Activated CD8-positive, alpha-beta memory T cell treated with anti-CD3 and anti-CD28 coated beads, Interleukin-2, amount 50 U/mL, for 24 hours (primary cell): ENCODE measurements around the gene MT1M.

ENCODE experiments used
- DNase-seq: peaks from one replicate; pipeline ENCODE4 v3.0.0-alpha.2; 2020; ENCODE audit errors: extremely low read depth

MT1M gene

GRCh38 chr16:56628486-56629350, 3.7 kb upstream of the MT1M start:
- DNase-seq, result no peak

GRCh38 chr16:56629531-56629930, 2.9 kb upstream of the MT1M start:
- DNase-seq, result no peak

GRCh38 chr16:56630134-56630533, 2.3 kb upstream of the MT1M start:
- no peak for DNase-seq

- no peak for DNase-seq
These were observed 1.3 kb upstream of the MT1M start for GRCh38 chr16:56631197-56631596.

GRCh38 chr16:56631832-56632155, 665 bp upstream of the MT1M start:
- no peak for DNase-seq

GRCh38 chr16:56632848-56633365, 448 bp downstream of the MT1M start:
- DNase-seq, result no peak

- no peak for DNase-seq
These were observed 1.1 kb downstream of the MT1M start for GRCh38 chr16:56633535-56633934.

- DNase-seq, result no peak
These were observed 2.4 kb downstream of the MT1M start for GRCh38 chr16:56634715-56635440.

GRCh38 chr16:56635441-56635967, 3.0 kb downstream of the MT1M start:
- no peak for DNase-seq

- DNase-seq, result no peak
These were observed 4.4 kb downstream of the MT1M start for GRCh38 chr16:56636616-56637413.

GRCh38 chr16:56637814-56638750, 5.6 kb downstream of the MT1M start, which contains the start of gene MT1A:
Gene MT1A (plus strand): TSS chr16:56638666. CDS start chr16:56638739, 73 bp downstream.
- DNase-seq, result no peak

GRCh38 chr16:56639045-56639444, 6.6 kb downstream of the MT1M start:
- DNase-seq, result no peak

GRCh38 chr16:56640076-56640475, 7.6 kb downstream of the MT1M start:
- DNase-seq, result no peak

GRCh38 chr16:56641166-56641565, 8.7 kb downstream of the MT1M start:
- no peak for DNase-seq

- DNase-seq, result no peak
These were observed 10.8 kb downstream of the MT1M start for GRCh38 chr16:56643080-56643778.

- DNase-seq, result no peak
These were observed 11.4 kb downstream of the MT1M start for GRCh38 chr16:56643833-56644232.

- no peak for DNase-seq
These were observed 12.9 kb downstream of the MT1M start for GRCh38 chr16:56645311-56645710.

GRCh38 chr16:56645838-56646237, 13.4 kb downstream of the MT1M start:
- DNase-seq, result no peak

- DNase-seq, result no peak
These were observed 15.4 kb downstream of the MT1M start for GRCh38 chr16:56647641-56648431.
